Esophagus muscularis mucosa (tissue), 3 donors: ENCODE data around the gene SBK3.

Source experiments
- POLR2A ChIP-seq: fragments of 450-650 bp; IDR thresholded peaks from one replicate; pipeline ENCODE4 v1.6.1; 2017; ENCODE audit warnings: antibody characterized with exemption, moderate library complexity, mild to moderate bottlenecking, low read depth
- TF ChIP-seq, protein P1 (sequence below), 3 experiments: fragments of 200-600 bp in 2 of 3; fragments of 450-650 bp in 1 of 3; sonication (generic) in 2 of 3; IDR thresholded peaks; one replicate each; pipeline ENCODE4 v1.5.1; 2017 to 2019; ENCODE audit warnings: antibody characterized with exemption in 3 of 3, mild to moderate bottlenecking in 2 of 3, moderate library complexity in 1 of 3

DNA sequence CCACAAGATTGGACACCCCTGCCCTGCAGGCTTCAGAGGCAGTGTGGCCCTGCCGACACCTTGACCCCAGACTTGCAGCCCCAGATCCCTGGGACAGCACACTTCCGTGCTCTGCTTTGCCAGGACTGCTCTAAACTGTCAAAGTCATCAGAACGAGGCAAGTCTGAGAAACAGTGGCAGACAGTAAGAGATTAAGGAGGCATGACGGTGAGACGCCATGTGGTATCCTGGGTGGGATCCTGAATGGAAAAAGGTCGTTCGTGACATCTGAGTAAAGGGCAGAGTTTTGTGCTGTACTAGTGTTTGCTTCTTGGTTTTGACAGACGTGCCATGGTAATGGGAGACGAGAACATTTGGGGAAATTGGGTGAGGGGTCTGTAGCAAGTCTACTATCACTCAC is 21.5 kb upstream of the SBK3 start:
- TF ChIP-seq, protein P1, sequence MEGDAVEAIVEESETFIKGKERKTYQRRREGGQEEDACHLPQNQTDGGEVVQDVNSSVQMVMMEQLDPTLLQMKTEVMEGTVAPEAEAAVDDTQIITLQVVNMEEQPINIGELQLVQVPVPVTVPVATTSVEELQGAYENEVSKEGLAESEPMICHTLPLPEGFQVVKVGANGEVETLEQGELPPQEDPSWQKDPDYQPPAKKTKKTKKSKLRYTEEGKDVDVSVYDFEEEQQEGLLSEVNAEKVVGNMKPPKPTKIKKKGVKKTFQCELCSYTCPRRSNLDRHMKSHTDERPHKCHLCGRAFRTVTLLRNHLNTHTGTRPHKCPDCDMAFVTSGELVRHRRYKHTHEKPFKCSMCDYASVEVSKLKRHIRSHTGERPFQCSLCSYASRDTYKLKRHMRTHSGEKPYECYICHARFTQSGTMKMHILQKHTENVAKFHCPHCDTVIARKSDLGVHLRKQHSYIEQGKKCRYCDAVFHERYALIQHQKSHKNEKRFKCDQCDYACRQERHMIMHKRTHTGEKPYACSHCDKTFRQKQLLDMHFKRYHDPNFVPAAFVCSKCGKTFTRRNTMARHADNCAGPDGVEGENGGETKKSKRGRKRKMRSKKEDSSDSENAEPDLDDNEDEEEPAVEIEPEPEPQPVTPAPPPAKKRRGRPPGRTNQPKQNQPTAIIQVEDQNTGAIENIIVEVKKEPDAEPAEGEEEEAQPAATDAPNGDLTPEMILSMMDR (IDR thresholded peaks at IDR 0.05) = no peak
- TF ChIP-seq POLR2A = no peak
